ENCODE measurements around the gene STK32C. TPM values are rescaled to one million over a fixed set of nuclear protein-coding genes. Genes with fewer than 3 reads are reported as not detected.

The STK32C gene
- total and polyA plus RNA-seq, 8 donors, result 3.3 to 13.2 (median 5.2) TPM

DNA sequence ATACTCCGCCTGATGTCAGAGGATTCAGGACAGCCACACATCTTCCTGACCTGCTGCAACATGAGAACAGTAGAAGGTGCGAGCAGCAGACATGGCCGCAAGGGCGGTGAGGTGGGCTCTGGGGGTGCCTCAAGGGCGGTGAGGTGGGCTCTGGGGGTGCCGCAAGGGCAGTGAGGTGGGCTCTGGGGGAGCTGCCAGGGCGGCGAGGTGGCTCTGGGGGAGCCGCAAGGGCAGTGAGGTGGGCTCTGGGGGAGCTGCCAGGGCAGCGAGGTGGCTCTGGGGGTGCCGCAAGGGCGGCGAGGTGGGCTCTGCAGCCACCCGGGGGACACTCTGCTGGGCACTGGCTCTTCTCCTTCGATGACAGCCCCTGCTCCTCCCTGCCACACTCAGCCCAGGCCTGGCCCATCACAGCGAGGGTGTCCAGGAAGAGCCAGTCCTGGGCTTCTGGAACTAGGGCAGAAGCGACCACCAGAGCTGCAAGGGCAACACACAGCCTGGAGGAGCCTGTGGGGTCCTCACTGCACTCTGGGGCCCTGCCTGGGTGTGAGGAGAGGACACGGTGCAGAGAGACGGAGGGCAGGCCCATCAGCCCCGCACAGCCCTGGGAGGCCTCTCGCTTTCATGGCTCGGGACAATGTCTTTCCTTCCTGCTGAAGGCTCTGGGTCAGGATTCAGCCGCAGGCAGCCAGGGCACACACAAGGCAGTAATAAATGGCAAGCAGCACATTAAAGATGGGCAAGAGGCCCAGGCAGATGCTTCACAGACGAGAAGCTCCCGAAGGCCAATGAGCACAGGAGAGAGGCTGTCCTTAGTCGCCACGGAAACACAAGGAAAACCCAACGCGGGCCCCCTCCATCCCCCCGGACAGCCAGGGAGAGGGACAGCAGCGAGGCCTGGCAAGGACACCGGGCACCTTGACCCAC, 42.5 kb downstream of the STK32C start:
- no peaks in the 10 kb centered on the region for H3K36me3 ChIP-seq
- ATAC-seq (peak in 3 of 4 donors; percentile 24 to 60 (median 55)), FAIRE-seq (no peak), DNase-seq (peak in 3 of 6 donors; percentile 18 to 53 (median 48))
- H3K9me3 ChIP-seq, result no peaks in the 10 kb centered on the region
- H3K27me3 ChIP-seq, result no peaks in the 10 kb centered on the region
- H3K4me1 ChIP-seq, result no peaks in the 10 kb centered on the region
- H3K27ac ChIP-seq, result no peak overlapping the region
- intact Hi-C loops (cut with DNase I), result no loop called here
- TF ChIP-seq CTCF (IDR thresholded peaks at IDR 0.05), result no peak
- WGBS, 2 donors, result 59 to 64% methylated on average over 30 to 32 of the region's 32 CpGs
- H3K4me3 ChIP-seq, result no peak overlapping the region

DNA sequence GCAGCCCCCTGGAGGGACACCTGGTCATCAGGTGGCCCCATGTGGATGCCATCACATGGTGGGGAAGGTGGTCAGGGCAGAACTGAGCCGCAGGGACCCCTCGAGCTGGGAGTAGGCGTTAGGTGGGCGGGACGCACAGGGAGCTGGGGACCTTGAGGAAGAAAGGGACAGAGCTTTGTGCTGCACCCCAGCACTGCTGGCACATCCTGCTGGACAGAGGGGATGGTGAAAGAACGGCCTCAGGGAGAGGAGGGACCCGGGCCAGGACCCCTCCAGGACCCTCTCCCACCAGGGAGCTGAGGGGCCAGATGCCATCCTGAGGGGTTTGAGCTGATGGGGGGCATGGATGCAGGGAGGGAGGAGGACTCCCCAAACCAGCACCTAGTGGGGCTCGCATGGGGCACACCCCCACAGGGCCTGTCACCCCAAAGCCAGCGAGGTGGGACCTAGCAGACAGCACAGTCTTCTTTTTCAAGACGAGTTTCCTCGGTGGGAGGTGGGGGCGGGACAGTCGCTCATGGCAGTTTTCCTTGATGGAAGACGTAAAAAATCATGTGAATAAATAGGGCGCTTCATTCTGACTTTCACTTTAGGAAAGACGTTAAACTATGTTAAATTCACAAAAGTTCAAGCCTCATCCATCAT, 43.3 kb downstream of the STK32C start:
- no peaks in the 10 kb centered on the region for H3K27me3 ChIP-seq
- H3K4me1 ChIP-seq, result no peaks in the 10 kb centered on the region
- no peak overlapping the region for H3K27ac ChIP-seq
- intact Hi-C loops (cut with DNase I), result no loop called here
- H3K9me3 ChIP-seq, result no peaks in the 10 kb centered on the region
- WGBS, 2 donors, result 76 to 83% methylated on average over 16 of the region's 16 CpGs
- DNase-seq (peak in 2 of 6 donors; percentile 34 to 42), ATAC-seq (no peak), FAIRE-seq (no peak)
- H3K4me3 ChIP-seq, result no peak overlapping the region
- no peak for TF ChIP-seq CTCF (IDR thresholded peaks at IDR 0.05)
- H3K36me3 ChIP-seq, result no peaks in the 10 kb centered on the region

DNA sequence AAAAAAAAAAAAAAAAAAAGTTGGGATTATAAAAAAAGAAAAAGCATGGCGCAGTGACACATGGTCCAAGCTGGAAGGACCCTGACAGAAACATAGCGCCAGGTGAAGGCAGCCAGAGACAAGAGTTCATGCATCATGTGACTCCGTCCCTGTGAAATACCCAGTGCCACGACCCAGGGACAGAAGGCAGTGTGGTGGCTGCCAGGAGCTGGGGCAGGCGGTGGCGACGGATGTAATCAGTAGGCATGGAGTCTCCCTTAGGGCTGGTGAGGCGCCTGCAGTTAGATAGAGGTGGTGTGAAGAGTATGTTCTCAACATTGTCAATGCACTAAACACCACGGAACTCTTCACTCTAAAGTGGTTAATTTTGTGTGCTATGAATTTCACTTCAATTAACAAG, 43.9 kb downstream of the STK32C start:
- Histone ChIP-seq H3K36me3 (no peaks in the 10 kb centered on the region), H3K4me1 (no peaks in the 10 kb centered on the region), H3K9me3 (no peaks in the 10 kb centered on the region), H3K27ac (no peak overlapping the region), H3K4me3 (no peak overlapping the region), H3K27me3 (no peaks in the 10 kb centered on the region)
- intact Hi-C loops (cut with DNase I), result no loop called here
- no peak for TF ChIP-seq CTCF (IDR thresholded peaks at IDR 0.05)
- ATAC-seq, result no peak
- DNase-seq, result peak in 1 of 6 donors; percentile 19
- WGBS, 2 donors, result 85 to 90% methylated on average over 9 of the region's 9 CpGs
- FAIRE-seq, result no peak

DNA sequence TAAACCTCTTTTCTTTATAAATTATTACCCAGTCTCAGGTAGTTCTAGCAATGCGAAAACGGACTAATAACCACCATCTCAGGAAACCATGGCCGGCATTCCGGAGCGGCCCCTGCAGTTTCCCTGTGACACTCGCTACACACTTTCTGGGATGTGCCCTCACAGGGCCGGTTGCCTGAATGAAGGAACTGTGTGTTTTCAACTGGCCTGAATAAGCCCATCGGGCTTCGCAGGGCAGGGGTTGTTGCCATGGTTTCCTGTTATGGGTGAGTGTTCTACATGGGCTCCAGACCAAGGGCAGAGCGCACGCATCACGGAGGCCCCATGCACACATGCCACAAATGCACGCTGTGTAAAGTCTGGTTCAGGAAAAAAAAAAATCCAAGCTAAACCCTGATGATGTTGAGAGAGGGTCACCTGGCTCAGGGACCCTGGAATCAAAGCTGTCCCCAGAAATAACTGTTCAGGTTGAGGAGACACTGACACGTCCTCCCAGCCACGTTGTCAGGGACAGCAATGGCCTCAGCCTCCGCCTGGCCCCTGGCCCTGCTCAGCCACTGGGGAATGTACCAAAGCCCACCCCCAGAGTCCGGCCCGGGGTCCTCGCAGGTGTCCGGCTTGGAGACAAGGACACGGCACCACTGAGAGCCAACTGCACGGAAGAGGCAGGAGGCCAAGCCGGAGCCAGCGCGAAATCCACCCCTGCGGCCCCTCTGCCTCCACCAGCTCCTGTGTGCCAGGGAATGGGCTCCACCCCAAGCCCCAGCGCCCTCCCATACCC, 47.9 kb downstream of the STK32C start:
- WGBS, 2 donors, result 86 to 89% methylated on average over 27 of the region's 27 CpGs
- H3K4me1 ChIP-seq, result no peaks in the 10 kb centered on the region
- H3K9me3 ChIP-seq, result no peaks in the 10 kb centered on the region
- H3K27me3 ChIP-seq, result no peaks in the 10 kb centered on the region
- ATAC-seq (no peak), FAIRE-seq (no peak), DNase-seq (peak in 1 of 6 donors; percentile 54)
- TF ChIP-seq CTCF (IDR thresholded peaks at IDR 0.05), result no peak
- no peak overlapping the region for H3K27ac ChIP-seq
- intact Hi-C loops (cut with DNase I), result no loop called here
- H3K36me3 ChIP-seq, result no peaks in the 10 kb centered on the region
- no peak overlapping the region for H3K4me3 ChIP-seq

All from pancreas (tissue), 10 donors.